HL-60 (cell line): ENCODE results near the gene ARRB1.
A peak's percentile ranks its signal among the peaks of the same experiment; 100 is the strongest.

Experiments
- DNase-seq, 2 experiments: peaks; one replicate each; pipeline ENCODE4 v3.0.0-alpha.2; 2010 to 2020; ENCODE audit warnings: low read depth in 1 of 2, low spot score in 1 of 2
- H3K27ac ChIP-seq: fragments of 250-450 bp; sonication (Bioruptor Pico); replicated peaks from 2 replicates; pipeline ENCODE4 v1.5.1; 2020; ENCODE audit warnings: mild to moderate bottlenecking, moderate library complexity
- H3K27me3 ChIP-seq: fragments of 250-450 bp; sonication (Bioruptor Pico); 2 replicates; pipeline ENCODE4 v1.5.1; 2021; ENCODE audit warnings: mild to moderate bottlenecking, moderate library complexity; ENCODE audit not compliant: insufficient read depth, poor library complexity, severe bottlenecking
- H3K4me3 ChIP-seq: replicated peaks from 2 replicates; pipeline ENCODE4 v1.5.1; 2011; ENCODE audit warnings: mild to moderate bottlenecking, control low read depth, low read length; ENCODE audit not compliant: insufficient read depth
- CTCF ChIP-seq: IDR thresholded peaks from one replicate; pipeline ENCODE4 v1.5.1; 2011; ENCODE audit warnings: low read length, control low read depth, inconsistent platforms; ENCODE audit not compliant: insufficient read depth
- GABPA ChIP-seq: IDR thresholded peaks from 2 replicates; pipeline ENCODE4 v1.6.1; 2012; ENCODE audit warnings: low read depth
- POLR2AphosphoS5 ChIP-seq: IDR thresholded peaks from 2 replicates; pipeline ENCODE4 v1.6.1; 2012; ENCODE audit warnings: low read depth
- REST ChIP-seq: IDR thresholded peaks from 2 replicates; pipeline ENCODE4 v1.6.1; 2012; ENCODE audit warnings: low read depth; ENCODE audit not compliant: insufficient replicate concordance
- SPI1 ChIP-seq: IDR thresholded peaks from 2 replicates; pipeline ENCODE4 v1.6.1; 2012; ENCODE audit warnings: low read depth, mild to moderate bottlenecking, borderline replicate concordance

The ARRB1 gene

GRCh38 chr11:75280227-75280701 is 71.2 kb downstream of the ARRB1 start:
- TF ChIP-seq CTCF (peak; percentile 99), REST (no peak), GABPA (no peak), POLR2AphosphoS5 (no peak), SPI1 (no peak)
- peak; percentile 46 to 67 for DNase-seq
- Histone ChIP-seq H3K27me3 (no peaks in the 10 kb centered on the region), H3K4me3 (no peak overlapping the region), H3K27ac (no peak overlapping the region)

- TF ChIP-seq CTCF (no peak), GABPA (no peak), REST (no peak), POLR2AphosphoS5 (no peak), SPI1 (no peak)
- Histone ChIP-seq H3K27me3 (no peaks in the 10 kb centered on the region), H3K27ac (no peak overlapping the region), H3K4me3 (no peak overlapping the region)
- no peak for DNase-seq
These were observed 72.2 kb downstream of the ARRB1 start for GRCh38 chr11:75279273-75279672.

GRCh38 chr11:75277991-75278790 is 73.3 kb downstream of the ARRB1 start:
- no peak for TF ChIP-seq GABPA
- TF ChIP-seq CTCF, result no peak
- no peak for TF ChIP-seq SPI1
- no peak for TF ChIP-seq REST
- TF ChIP-seq POLR2AphosphoS5, result no peak
- no peak for DNase-seq
- Histone ChIP-seq H3K27ac (no peak overlapping the region), H3K27me3 (no peaks in the 10 kb centered on the region), H3K4me3 (no peak overlapping the region)
